H1 (cell line): ENCODE data around the gene DPH1. TPM values are rescaled to one million over a fixed set of nuclear protein-coding genes. Genes with fewer than 3 reads are reported as not detected.
"Not testable (repeated sequence)": the region's sequence is repeated elsewhere in the genome, so short reads cannot be mapped to it uniquely, and the experiment has no call there.

Experiments
- CTCF ChIA-PET: fragments of 300-600 bp; sonication (Branson Sonifier 250); formaldehyde crosslinking; loops from one replicate; lab custom pipeline; 2021; ENCODE audit not compliant: partially characterized antibody; lab: Charles Lee
- POLR2A ChIA-PET: fragments of 300-600 bp; sonication (Branson Sonifier 250); formaldehyde crosslinking; loops from one replicate; lab custom pipeline; 2021; ENCODE audit warnings: inconsistent platforms; ENCODE audit not compliant: partially characterized antibody; lab: Charles Lee
- DNase-seq, 2 experiments: peaks; one replicate each; pipeline versions ENCODE4 v3.0.0 to v3.0.0-alpha.2; 2010 to 2022; ENCODE audit warnings: low spot score in 2 of 2, low read depth in 1 of 2, mixed read lengths in 1 of 2
- FAIRE-seq: peaks from 2 replicates; lab custom pipeline; 2011; peaks lifted over from hg19 to GRCh38; lab: Jason Lieb, UNC
- H2AFZ ChIP-seq: 2 replicates; pipeline ENCODE4 v1.8.1; 2012; ENCODE audit warnings: low read length, inconsistent platforms
- H2AK5ac ChIP-seq: 2 replicates; pipeline ENCODE4 v1.6.1; 2013; ENCODE audit warnings: low read depth, low read length
- H2BK120ac ChIP-seq: replicated peaks from 2 replicates; pipeline ENCODE3; 2013; ENCODE audit warnings: low read depth, low read length, inconsistent platforms
- H2BK12ac ChIP-seq: 2 replicates; pipeline ENCODE4 v1.6.1; 2013; ENCODE audit warnings: low read depth, low read length
- H2BK15ac ChIP-seq: 2 replicates; pipeline ENCODE4 v1.6.1; 2013; ENCODE audit warnings: low read length
- H2BK20ac ChIP-seq: 2 replicates; pipeline ENCODE4 v1.6.1; 2013; ENCODE audit warnings: low read length
- H2BK5ac ChIP-seq: 2 replicates; pipeline ENCODE4 v1.6.1; 2013; ENCODE audit warnings: low read depth, low read length
- H3K14ac ChIP-seq: 2 replicates; pipeline ENCODE4 v1.6.1; 2013; ENCODE audit warnings: inconsistent platforms; ENCODE audit not compliant: insufficient read length
- H3K18ac ChIP-seq: 2 replicates; pipeline ENCODE4 v1.6.1; 2013; ENCODE audit warnings: low read length; ENCODE audit errors: extremely low read depth
- H3K23ac ChIP-seq: 2 replicates; pipeline ENCODE4 v1.6.1; 2013; ENCODE audit warnings: inconsistent platforms; ENCODE audit not compliant: insufficient read length
- H3K23me2 ChIP-seq: 2 replicates; pipeline ENCODE4 v1.6.1; 2013; ENCODE audit warnings: low read depth, low read length
- H3K27ac ChIP-seq: 2 replicates; pipeline ENCODE4 v1.6.1; 2011; ENCODE audit warnings: low read depth, low read length, inconsistent platforms
- H3K27me3 ChIP-seq, 4 experiments: replicated peaks in 1 of 4; 1 replicate in 1 of 4; 2 replicates in 3 of 4; pipeline versions ENCODE4 v1.6.1 to v1.8.1; 2011 to 2013; ENCODE audit warnings: low read length in 3 of 4, mild to moderate bottlenecking in 3 of 4, inconsistent platforms in 2 of 4, mixed read lengths in 2 of 4, moderate library complexity in 1 of 4; ENCODE audit not compliant: control insufficient read depth in 3 of 4, insufficient read depth in 3 of 4; ENCODE audit errors: extremely low read depth in 1 of 4
- H3K36me3 ChIP-seq, 4 experiments: 2 replicates each; pipeline versions ENCODE4 v1.6.1 to v1.8.1; 2011 to 2013; ENCODE audit warnings: mild to moderate bottlenecking in 4 of 4, low read length in 3 of 4, moderate library complexity in 2 of 4, control low read depth in 1 of 4, inconsistent platforms in 1 of 4; ENCODE audit not compliant: insufficient read depth in 4 of 4, control insufficient read depth in 2 of 4
- H3K4ac ChIP-seq: replicated peaks from 2 replicates; pipeline ENCODE3; 2013; ENCODE audit warnings: low read length, low read depth, mixed read lengths, inconsistent platforms; ENCODE audit not compliant: insufficient read length
- H3K4me1 ChIP-seq, 4 experiments: replicated peaks in 1 of 4; 1 replicate in 1 of 4; 2 replicates in 3 of 4; pipeline versions ENCODE4 v1.6.1 to v1.8.1; 2011 to 2013; ENCODE audit warnings: low read length in 3 of 4, inconsistent platforms in 2 of 4, mixed read lengths in 1 of 4; ENCODE audit not compliant: insufficient read depth in 4 of 4, control insufficient read depth in 3 of 4
- H3K4me2 ChIP-seq, 2 experiments: 2 replicates each; pipeline versions ENCODE4 v1.6.1 to v1.8.1; 2011 to 2013; ENCODE audit warnings: low read depth in 2 of 2, low read length in 2 of 2, control low read depth in 1 of 2, inconsistent platforms in 1 of 2, mild to moderate bottlenecking in 1 of 2; ENCODE audit not compliant: insufficient read depth in 1 of 2
- H3K4me3 ChIP-seq, 4 experiments: fragments of 200-600, 300-600 bp in 1 of 4; sonication (generic), shearing (Covaris generic), sonication (Bioruptor Twin) in 1 of 4; 2 replicates each; pipeline versions ENCODE4 v1.5.1 to v1.8.1; 2011 to 2016; ENCODE audit warnings: low read length in 4 of 4, low read depth in 3 of 4, control low read depth in 2 of 4, inconsistent platforms in 2 of 4, mild to moderate bottlenecking in 2 of 4, mixed read lengths in 1 of 4, moderate library complexity in 1 of 4; ENCODE audit not compliant: insufficient read depth in 2 of 4; ENCODE audit errors: extremely low read depth in 1 of 4
- H3K56ac ChIP-seq: replicated peaks from 2 replicates; pipeline ENCODE3; 2013; ENCODE audit warnings: low read depth, mild to moderate bottlenecking, mixed read lengths, low read length, inconsistent platforms; ENCODE audit not compliant: insufficient read length
- H3K79me1 ChIP-seq: 2 replicates; pipeline ENCODE4 v1.6.1; 2013; ENCODE audit warnings: low read depth, low read length, control low read depth
- H3K79me2 ChIP-seq, 2 experiments: 2 replicates each; pipeline versions ENCODE4 v1.6.1 to v1.8.1; 2012 to 2013; ENCODE audit warnings: low read length in 2 of 2, mild to moderate bottlenecking in 2 of 2, inconsistent platforms in 1 of 2; ENCODE audit not compliant: insufficient read depth in 2 of 2, control insufficient read depth in 1 of 2
- H3K9ac ChIP-seq, 4 experiments: replicated peaks in 1 of 4; 1 replicate in 1 of 4; 2 replicates in 3 of 4; pipeline versions ENCODE4 v1.6.1 to v1.8.1; 2011 to 2013; ENCODE audit warnings: low read depth in 3 of 4, low read length in 3 of 4, control low read depth in 2 of 4, mild to moderate bottlenecking in 2 of 4, moderate library complexity in 2 of 4, inconsistent platforms in 1 of 4; ENCODE audit errors: extremely low read depth in 1 of 4
- H3K9me3 ChIP-seq, 2 experiments: 2 replicates each; pipeline versions ENCODE4 v1.6.1 to v1.8.1; 2012 to 2013; ENCODE audit warnings: mild to moderate bottlenecking in 2 of 2, moderate library complexity in 2 of 2, control low read depth in 1 of 2, inconsistent platforms in 1 of 2, low read depth in 1 of 2, low read length in 1 of 2, mixed read lengths in 1 of 2; ENCODE audit not compliant: insufficient read depth in 2 of 2
- H4K20me1 ChIP-seq, 2 experiments: replicated peaks in 1 of 2; 2 replicates each; pipeline versions ENCODE3 to v1.8.1; 2011 to 2013; ENCODE audit warnings: inconsistent platforms in 2 of 2, low read length in 2 of 2, mild to moderate bottlenecking in 1 of 2; ENCODE audit not compliant: insufficient read depth in 2 of 2, control insufficient read depth in 1 of 2
- H4K5ac ChIP-seq: 2 replicates; pipeline ENCODE4 v1.6.1; 2013; ENCODE audit warnings: low read length, low read depth, mixed read lengths, inconsistent platforms; ENCODE audit not compliant: insufficient read length
- H4K8ac ChIP-seq: 2 replicates; pipeline ENCODE4 v1.8.0; 2013; ENCODE audit warnings: mild to moderate bottlenecking, moderate library complexity, low read length, inconsistent platforms; ENCODE audit not compliant: insufficient read depth; ENCODE audit errors: extremely low read depth
- H4K91ac ChIP-seq: replicated peaks from 2 replicates; pipeline ENCODE3; 2013; ENCODE audit warnings: low read length, mixed read lengths, inconsistent platforms; ENCODE audit not compliant: insufficient read length
- WGBS, 2 experiments: shearing (Covaris generic) in 1 of 2; methylation state at CpG; one replicate each; pipeline versions ENCODE4 v1.1.6 to v1.1.7; 2013 to 2015; ENCODE audit warnings: low lambda C conversion rate in 2 of 2, mixed read lengths in 2 of 2, inconsistent platforms in 1 of 2, low coverage in 1 of 2, missing lambda C conversion rate in 1 of 2; ENCODE audit not compliant: insufficient replicate concordance in 2 of 2, insufficient coverage in 1 of 2, insufficient read length in 1 of 2; ENCODE audit errors: extremely low coverage in 1 of 2, missing lambda C conversion rate in 1 of 2; 5-methylcytosine and 5-hydroxymethylcytosine counted together
- polyA plus RNA-seq, 7 experiments: library from polyadenylated mRNA; depleted of rRNA in 3 of 7; stranded (reverse) in 5 of 7; unstranded in 2 of 7; fragments of >200 nt in 5 of 7; fragments of 200-250 nt in 2 of 7; gene quantifications; 1 replicate in 5 of 7; 2 replicates in 1 of 7; 4 replicates in 1 of 7; pipeline versions ENCODE4 v1.2.1 to v1.2.3, GENCODE V29; 2011 to 2013; ENCODE audit warnings: missing spikeins in 2 of 7, mixed read lengths in 2 of 7
- total RNA-seq: library from RNA; stranded (reverse); fragmentation: NEBNext Ultra II Directional; extraction: Animal tissue kit (Norgen Biotek cat#: 25700); gene quantifications from 2 replicates; pipeline ENCODE4 v1.2.1, GENCODE V29; 2021

Gene DPH1
- total and polyA plus RNA-seq, 2 of the 8 experiments (the other 6 are each of a cell fraction or from before 2014, with no cell fraction given): 24.9 to 30.0 TPM

- POLR2A ChIA-PET, H3K23me2 ChIP-seq, H3K36me3 ChIP-seq, H3K23ac ChIP-seq, H4K8ac ChIP-seq, H2BK12ac ChIP-seq, H4K20me1 ChIP-seq, H2AK5ac ChIP-seq, H4K91ac ChIP-seq, H3K18ac ChIP-seq, H2AFZ ChIP-seq, H3K4me2 ChIP-seq, H3K56ac ChIP-seq, H4K5ac ChIP-seq, H3K79me2 ChIP-seq, H3K9me3 ChIP-seq, H3K4me1 ChIP-seq, H2BK15ac ChIP-seq, FAIRE-seq, H3K14ac ChIP-seq, H3K4me3 ChIP-seq, H3K9ac ChIP-seq, DNase-seq, H3K79me1 ChIP-seq, H2BK120ac ChIP-seq, H3K27ac ChIP-seq, H3K4ac ChIP-seq, H2BK20ac ChIP-seq: not testable (repeated sequence)
- Histone ChIP-seq H2BK5ac (0 out of 2 replicates have a peak overlapping the region, but pooled peaks have one; percentile 60), H3K27me3 (peaks cover 0 to 13% (median 3%) of the 10 kb centered on the region in 4 experiments; a peak in 4 of 7 replicates)
- CTCF ChIA-PET: interaction anchor here (0.7 to 3.1 kb wide), 9 partner anchors 8 to 74 kb away, joined by 3 to 12 read pairs (median 4); no protein-coding TSS in a partner anchor
- 82% methylated on average over 12 of the region's 13 CpGs; no CpG with 5 or more reads in 1 of the 2 experiments for WGBS, 2 experiments
These were observed 47.1 kb upstream of the DPH1 start for GRCh38 chr17:1982793-1983366.
